ENCODE data around the gene MAPK7. TPM values are rescaled to one million over a fixed set of nuclear protein-coding genes. Genes with fewer than 3 reads are reported as not detected.

Gene MAPK7
- total and polyA plus RNA-seq, 2 donors (not counting 1 experiment from before 2014, with no cell fraction given): 12.8 to 18.8 TPM

DNA sequence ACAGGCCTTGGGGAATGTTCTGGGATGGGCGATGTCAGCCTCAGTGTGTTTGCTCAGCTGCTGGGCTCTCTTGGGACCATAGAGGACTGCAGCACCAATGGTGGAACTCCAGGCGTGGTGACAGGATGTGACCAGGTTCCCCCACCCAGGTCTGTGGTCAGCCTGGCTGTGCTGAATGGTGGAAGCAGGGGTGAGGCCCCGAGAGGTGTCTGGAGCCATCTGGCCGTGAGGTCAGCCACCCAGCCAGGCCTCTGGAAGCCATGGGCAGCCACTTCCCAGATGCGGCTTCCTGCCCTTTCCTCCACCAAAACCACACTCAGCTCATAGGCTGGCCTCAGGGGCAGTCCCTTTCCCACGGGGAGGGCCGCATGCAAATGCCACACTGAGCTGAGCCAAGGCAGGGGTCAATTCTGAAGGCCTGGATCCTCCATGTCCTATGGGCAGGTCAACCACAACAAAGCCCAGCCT is 7.8 kb upstream of the MAPK7 start:
- H3K79me2 ChIP-seq (ENCODE audit: control insufficient read depth, insufficient read depth, low read length): no peaks in the 10 kb centered on the region
- no peak overlapping the region for H3K4me3 ChIP-seq (replicated peaks in 1 of 4; ENCODE audit: control extremely low read depth in 1 of 4, insufficient read depth in 1 of 4, low read depth in 3 of 4, low read length in 4 of 4)
- no peak for TF ChIP-seq CTCF (conservative IDR thresholded peaks at IDR 0.05 in 1 of 2, IDR thresholded peaks at IDR 0.05 in 1 of 2; ENCODE audit: low read depth in 1 of 2, low read length in 2 of 2)
- TF ChIP-seq EZH2 (IDR thresholded peaks at IDR 0.05; ENCODE audit: low read length, missing control alignments): no peak
- H3K4me2 ChIP-seq (ENCODE audit: extremely low read depth, insufficient read depth, low read length): no peak overlapping the region
- H3K36me3 ChIP-seq (ENCODE audit: control insufficient read depth, insufficient read depth, low read length): no peaks in the 10 kb centered on the region
- H3K9ac ChIP-seq (ENCODE audit: insufficient read depth, low read length): no peak overlapping the region
- peaks cover 5% of the 10 kb centered on the region for H3K4me1 ChIP-seq (ENCODE audit: control insufficient read depth, extremely low read depth, insufficient read depth, low read length)
- H4K20me1 ChIP-seq (ENCODE audit: control insufficient read depth, extremely low read depth, insufficient read depth, low read length): no peaks in the 10 kb centered on the region
- no peaks in the 10 kb centered on the region for H3K27me3 ChIP-seq (ENCODE audit: control insufficient read depth, insufficient read depth, low read length)
- no peak for DNase-seq (ENCODE audit: low read depth in 2 of 2)
- H2AFZ ChIP-seq (ENCODE audit: low read length): no peak overlapping the region
- no peaks in the 10 kb centered on the region for H3K9me3 ChIP-seq (ENCODE audit: control insufficient read depth, insufficient read depth, low read depth, low read length)
- H3K27ac ChIP-seq (ENCODE audit: insufficient read depth, low read length): no peak overlapping the region

DNA sequence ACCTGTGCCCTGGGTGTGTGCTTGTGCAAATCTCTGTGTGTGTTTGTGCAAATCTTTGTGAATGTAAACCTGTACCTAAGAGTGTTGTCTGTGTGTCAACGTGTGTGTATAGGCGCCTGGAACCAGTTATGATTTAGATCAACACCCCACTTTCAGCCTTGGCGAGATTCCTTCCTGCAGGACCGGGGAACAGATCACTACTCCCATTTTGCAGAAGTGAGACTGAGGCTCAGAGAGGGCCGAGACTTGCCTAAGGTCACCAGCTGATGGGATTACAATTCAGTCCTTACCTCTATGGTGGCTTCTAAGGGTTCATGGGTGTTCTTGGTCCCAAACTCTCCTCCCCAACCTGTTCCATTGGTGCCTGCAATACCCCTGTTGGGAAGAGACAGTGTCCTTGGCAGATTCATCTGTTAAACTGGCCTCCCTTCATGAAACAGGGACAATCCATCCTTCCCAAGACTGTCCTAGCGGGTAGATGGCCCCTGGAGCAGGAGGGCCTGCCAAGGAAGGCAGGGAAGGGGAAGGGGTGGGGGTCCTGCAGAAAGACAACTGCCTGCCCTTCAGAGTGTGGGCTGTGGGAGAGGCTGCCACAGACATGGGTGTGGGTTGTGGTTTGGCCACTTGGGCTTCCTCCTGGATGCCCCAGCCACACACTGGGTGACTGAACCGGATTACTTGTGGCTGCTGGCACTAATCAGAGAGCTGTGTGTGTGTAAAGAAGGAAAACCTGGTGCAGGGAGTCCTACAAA is 6.9 kb upstream of the MAPK7 start:
- no peak overlapping the region for H3K27ac ChIP-seq (ENCODE audit: insufficient read depth, low read length)
- no peak overlapping the region for H3K4me2 ChIP-seq (ENCODE audit: extremely low read depth, insufficient read depth, low read length)
- no peak overlapping the region for H3K9ac ChIP-seq (ENCODE audit: insufficient read depth, low read length)
- H3K9me3 ChIP-seq (ENCODE audit: control insufficient read depth, insufficient read depth, low read depth, low read length): no peaks in the 10 kb centered on the region
- peaks cover 5% of the 10 kb centered on the region for H3K4me1 ChIP-seq (ENCODE audit: control insufficient read depth, extremely low read depth, insufficient read depth, low read length)
- TF ChIP-seq CTCF (conservative IDR thresholded peaks at IDR 0.05 in 1 of 2, IDR thresholded peaks at IDR 0.05 in 1 of 2; ENCODE audit: low read depth in 1 of 2, low read length in 2 of 2) (no peak), EZH2 (IDR thresholded peaks at IDR 0.05; ENCODE audit: low read length, missing control alignments) (no peak)
- no peaks in the 10 kb centered on the region for H3K27me3 ChIP-seq (ENCODE audit: control insufficient read depth, insufficient read depth, low read length)
- no peaks in the 10 kb centered on the region for H3K79me2 ChIP-seq (ENCODE audit: control insufficient read depth, insufficient read depth, low read length)
- no peak overlapping the region for H2AFZ ChIP-seq (ENCODE audit: low read length)
- no peaks in the 10 kb centered on the region for H4K20me1 ChIP-seq (ENCODE audit: control insufficient read depth, extremely low read depth, insufficient read depth, low read length)
- H3K36me3 ChIP-seq (ENCODE audit: control insufficient read depth, insufficient read depth, low read length): no peaks in the 10 kb centered on the region
- H3K4me3 ChIP-seq (replicated peaks in 1 of 4; ENCODE audit: control extremely low read depth in 1 of 4, insufficient read depth in 1 of 4, low read depth in 3 of 4, low read length in 4 of 4): no peak overlapping the region
- DNase-seq (ENCODE audit: low read depth in 2 of 2): no peak

DNA sequence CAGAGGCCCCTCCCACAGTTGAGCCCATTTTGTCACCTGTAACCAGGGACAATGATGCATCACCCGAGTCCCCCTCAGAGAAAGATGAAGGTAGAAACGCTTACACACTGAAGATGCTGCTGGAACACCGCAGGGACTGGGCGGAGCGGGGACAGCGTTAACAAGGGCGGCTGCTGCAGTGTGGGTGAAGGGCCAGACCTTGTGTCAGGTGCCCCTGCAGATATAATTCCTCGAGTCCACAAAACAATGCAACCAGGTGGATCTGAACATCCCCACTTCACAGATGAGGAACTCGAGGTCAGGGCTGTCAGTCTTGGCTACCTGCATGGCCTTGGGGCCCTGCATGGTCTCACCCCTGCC is 6.3 kb upstream of the MAPK7 start:
- Histone ChIP-seq H3K27me3 (ENCODE audit: control insufficient read depth, insufficient read depth, low read length) (no peaks in the 10 kb centered on the region), H3K4me3 (replicated peaks in 1 of 4; ENCODE audit: control extremely low read depth in 1 of 4, insufficient read depth in 1 of 4, low read depth in 3 of 4, low read length in 4 of 4) (no peak overlapping the region), H2AFZ (ENCODE audit: low read length) (no peak overlapping the region), H3K36me3 (ENCODE audit: control insufficient read depth, insufficient read depth, low read length) (no peaks in the 10 kb centered on the region), H3K27ac (ENCODE audit: insufficient read depth, low read length) (no peak overlapping the region), H3K79me2 (ENCODE audit: control insufficient read depth, insufficient read depth, low read length) (no peaks in the 10 kb centered on the region), H3K9ac (ENCODE audit: insufficient read depth, low read length) (no peak overlapping the region), H3K4me2 (ENCODE audit: extremely low read depth, insufficient read depth, low read length) (no peak overlapping the region), H3K9me3 (ENCODE audit: control insufficient read depth, insufficient read depth, low read depth, low read length) (no peaks in the 10 kb centered on the region), H4K20me1 (ENCODE audit: control insufficient read depth, extremely low read depth, insufficient read depth, low read length) (no peaks in the 10 kb centered on the region), H3K4me1 (ENCODE audit: control insufficient read depth, extremely low read depth, insufficient read depth, low read length) (peaks cover 8% of the 10 kb centered on the region)
- no peak for DNase-seq (ENCODE audit: low read depth in 2 of 2)
- no peak for TF ChIP-seq EZH2 (IDR thresholded peaks at IDR 0.05; ENCODE audit: low read length, missing control alignments)

All from fibroblast of lung (primary cell).